GM10847 (cell line): ENCODE measurements around the gene NRXN3.

Source experiments
- POLR2A ChIP-seq: IDR thresholded peaks from 2 replicates; pipeline ENCODE4 v1.6.1; 2011; ENCODE audit not compliant: insufficient read length; ENCODE audit errors: extremely low read depth

NRXN3 gene

GRCh38 chr14:79254069-79254775 lies 1084.0 kb downstream of the NRXN3 start:
- TF ChIP-seq POLR2A = no peak

DNA sequence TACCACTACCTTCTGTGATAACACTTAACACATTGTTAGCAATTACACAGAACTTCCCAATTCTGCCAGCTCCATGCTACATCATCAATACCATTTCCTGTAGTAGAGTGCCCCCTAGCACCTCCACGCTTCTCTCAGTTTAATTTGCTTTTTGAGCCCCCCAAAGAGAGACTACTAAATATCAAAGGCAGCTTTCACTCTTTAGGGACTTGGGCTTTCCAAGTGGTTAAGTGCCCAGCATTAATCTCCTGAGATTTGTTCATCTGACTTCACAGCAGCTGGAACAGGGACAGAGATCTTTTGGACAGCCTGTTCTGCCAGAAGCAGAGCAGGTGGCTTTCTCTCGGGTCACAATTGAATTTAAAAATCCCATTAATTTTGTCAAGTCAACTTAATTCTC lies 1086.2 kb downstream of the NRXN3 start:
- no peak for TF ChIP-seq POLR2A

GRCh38 chr14:79260406-79260805 lies 1090.2 kb downstream of the NRXN3 start:
- no peak for TF ChIP-seq POLR2A

DNA sequence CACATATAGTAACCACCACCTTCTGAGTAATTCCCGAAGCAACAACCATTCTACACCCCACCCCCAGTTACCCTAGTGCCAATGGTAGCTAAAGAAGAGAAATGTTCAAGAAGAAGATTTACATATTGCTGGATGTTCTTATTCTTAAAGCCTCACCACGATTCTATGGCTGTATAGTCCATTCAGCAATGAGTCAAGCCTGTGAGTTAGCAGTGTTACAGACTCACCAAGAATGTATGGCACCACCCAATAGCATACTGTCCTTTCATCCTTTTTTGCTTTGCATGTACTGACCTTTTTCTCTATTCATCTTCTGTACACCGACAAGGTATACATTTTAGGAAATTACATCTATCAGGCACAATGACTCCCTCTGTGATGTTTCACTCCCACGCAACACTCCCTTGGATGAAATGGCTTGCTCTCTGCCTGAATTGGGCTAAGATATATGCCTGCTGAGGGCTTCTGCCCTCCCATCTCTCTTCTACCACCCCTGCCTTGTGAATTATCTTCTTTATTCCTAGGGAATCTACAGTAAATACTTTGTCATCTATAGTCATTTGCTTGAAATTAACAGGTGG lies 1095.3 kb downstream of the NRXN3 start:
- TF ChIP-seq POLR2A = no peak

DNA sequence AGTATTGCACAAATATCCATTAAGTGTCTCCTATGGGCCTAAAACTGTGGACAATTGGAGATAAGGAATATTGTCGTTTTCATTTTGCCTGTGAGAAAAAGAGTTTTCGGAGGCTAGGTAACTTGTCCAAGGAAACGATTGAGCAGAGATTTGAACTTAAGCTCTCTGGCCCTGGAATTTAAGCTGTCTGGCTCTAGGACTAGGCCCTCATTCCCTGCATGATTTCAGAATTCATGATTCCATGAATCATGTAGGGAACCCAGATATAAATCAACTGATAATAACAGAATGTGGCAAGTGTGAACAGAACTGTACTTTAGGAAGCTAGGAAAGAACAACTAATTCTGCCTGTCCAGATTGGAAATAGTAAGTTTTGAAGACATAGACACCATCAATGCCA lies 1100.2 kb downstream of the NRXN3 start:
- no peak for TF ChIP-seq POLR2A

GRCh38 chr14:79271122-79271521 lies 1100.9 kb downstream of the NRXN3 start:
- no peak for TF ChIP-seq POLR2A

DNA sequence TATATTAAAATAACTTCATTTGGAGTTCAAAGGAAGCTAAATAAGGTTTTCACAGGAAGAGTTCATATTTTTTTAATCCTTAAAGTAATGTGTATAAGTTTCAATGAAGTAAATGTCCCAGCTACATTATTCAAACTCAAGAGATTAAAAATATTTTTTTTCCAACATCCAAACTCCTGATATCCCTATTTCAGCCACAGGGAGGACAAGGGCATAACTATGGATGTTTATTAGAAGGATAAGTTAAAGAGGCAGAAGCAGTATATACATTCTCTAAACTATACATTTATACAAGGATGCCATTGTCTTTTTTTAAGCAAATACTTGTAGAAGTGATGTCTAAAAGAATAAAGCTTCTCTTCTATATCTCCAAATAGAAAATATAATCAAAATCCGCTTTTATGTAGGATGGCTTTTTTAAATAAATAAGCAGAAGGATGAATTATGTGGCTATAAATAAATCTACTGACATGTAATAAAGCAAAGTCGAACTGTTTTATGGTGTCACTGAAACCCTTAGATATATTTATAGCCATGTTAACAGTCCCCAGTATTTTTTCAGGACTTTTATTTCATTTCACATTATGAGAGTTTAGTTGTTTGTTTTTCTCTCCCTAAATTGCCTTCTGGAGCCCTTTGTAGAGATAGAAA lies 1104.6 kb downstream of the NRXN3 start:
- no peak for TF ChIP-seq POLR2A

GRCh38 chr14:79275292-79275655 lies 1105.1 kb downstream of the NRXN3 start:
- no peak for TF ChIP-seq POLR2A

DNA sequence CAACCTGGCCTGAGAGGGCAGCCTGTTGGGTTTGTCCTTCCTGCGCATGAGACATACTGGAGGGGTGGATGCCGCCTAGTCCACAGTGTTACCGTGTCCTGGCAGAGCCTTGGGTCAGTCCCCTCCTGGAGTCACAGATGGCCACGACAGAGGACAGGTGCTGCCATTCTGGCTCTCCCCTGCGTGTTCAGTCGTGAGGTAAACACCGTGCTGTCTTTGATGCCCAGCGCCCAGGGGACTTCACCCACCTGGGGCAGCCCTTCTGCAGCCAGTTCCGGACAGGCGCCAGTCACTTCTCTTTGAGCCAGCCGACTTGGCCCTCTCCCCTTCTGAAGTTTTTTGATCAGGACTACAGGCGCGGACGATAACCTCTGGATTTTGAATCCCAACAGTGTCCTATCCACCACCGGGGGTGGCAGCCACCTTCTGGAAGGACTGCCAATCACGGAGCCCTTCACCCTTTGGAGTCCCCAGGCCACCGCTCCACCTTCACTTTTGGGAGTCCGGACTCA lies 1108.2 kb downstream of the NRXN3 start:
- no peak for TF ChIP-seq POLR2A

DNA sequence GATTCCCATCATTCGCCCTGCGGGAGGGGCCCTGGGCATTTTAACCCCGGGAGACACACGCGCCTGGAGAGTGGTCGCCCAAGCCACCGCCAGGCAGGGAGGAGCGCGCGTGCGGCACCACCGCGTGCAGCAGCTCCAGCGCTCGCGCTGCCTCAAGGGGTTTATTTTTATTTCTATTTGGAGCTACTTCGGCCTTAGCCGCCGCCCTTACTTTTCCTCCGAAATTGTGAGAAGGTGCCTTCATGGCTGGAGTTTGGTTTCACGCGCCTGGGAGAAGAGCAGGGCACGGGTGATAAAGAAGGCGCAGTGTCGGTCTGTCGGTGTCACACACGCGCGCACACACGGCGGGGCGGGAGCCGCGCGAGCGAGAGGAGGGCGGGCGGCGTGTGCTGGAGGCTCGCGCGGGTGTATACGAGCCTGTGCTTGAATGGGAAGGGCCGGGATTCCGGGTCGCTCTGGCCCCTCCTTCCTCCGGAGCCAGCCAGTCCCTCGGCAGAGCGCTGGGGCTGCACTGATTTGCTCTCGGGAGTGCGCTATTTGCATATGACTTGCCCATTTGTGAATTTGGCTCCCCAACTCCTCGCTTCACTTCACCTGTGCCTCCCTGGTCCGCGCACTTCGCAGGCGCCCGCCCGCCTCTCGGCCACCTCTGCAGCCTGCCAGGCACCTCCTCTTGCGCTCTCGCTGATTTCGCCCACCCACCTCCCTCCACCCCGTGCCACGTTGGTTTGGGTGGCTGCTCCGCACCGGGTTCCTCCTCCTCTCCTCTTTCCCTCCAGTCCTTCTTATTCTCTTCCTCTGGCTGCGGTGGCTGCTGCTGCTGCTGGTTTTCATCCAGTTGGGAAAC lies 1108.8 kb downstream of the NRXN3 start:
- TF ChIP-seq POLR2A = no peak

DNA sequence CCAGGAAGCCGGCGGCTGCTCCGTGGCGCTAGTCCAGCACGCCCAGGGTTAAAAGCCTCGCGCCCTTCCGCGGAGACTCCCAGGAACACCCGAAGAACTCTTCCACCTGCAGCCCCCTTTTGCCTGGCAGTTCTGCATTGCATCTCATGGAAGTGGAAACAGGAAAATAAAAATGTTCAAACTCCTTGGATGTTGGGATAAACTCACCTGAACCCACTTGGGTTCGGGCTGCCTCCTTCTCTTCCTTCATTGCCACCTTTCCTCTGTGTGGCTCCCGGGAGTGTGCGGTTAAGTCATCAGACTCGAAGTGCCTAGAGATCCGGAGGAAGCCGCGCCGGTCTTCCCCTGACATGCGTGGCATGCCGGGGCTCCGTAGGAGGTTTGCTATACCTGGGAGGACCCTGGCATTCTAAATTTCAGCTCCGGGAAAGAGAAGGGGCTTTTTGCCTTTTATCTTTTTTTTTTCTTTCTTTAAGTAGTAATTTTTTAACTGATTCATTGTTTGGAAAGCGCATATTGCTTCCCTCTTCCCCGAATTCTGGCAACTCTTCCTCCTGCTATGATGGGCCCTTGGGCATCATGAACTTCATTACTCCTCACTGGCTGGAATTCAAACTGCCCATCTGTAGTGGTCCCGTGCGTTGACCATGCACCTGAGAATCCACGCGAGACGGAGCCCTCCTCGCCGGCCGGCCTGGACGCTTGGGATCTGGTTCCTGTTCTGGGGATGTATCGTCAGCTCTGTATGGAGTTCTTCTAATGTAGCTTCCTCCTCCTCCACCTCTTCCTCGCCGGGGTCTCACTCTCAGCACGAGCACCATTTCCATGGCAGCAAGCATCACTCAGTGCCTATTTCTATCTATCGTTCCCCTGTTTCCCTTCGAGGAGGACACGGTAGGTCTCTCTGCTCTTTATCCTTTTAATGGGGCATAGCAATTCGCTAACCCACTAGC lies 1109.7 kb downstream of the NRXN3 start:
- TF ChIP-seq POLR2A = no peak

DNA sequence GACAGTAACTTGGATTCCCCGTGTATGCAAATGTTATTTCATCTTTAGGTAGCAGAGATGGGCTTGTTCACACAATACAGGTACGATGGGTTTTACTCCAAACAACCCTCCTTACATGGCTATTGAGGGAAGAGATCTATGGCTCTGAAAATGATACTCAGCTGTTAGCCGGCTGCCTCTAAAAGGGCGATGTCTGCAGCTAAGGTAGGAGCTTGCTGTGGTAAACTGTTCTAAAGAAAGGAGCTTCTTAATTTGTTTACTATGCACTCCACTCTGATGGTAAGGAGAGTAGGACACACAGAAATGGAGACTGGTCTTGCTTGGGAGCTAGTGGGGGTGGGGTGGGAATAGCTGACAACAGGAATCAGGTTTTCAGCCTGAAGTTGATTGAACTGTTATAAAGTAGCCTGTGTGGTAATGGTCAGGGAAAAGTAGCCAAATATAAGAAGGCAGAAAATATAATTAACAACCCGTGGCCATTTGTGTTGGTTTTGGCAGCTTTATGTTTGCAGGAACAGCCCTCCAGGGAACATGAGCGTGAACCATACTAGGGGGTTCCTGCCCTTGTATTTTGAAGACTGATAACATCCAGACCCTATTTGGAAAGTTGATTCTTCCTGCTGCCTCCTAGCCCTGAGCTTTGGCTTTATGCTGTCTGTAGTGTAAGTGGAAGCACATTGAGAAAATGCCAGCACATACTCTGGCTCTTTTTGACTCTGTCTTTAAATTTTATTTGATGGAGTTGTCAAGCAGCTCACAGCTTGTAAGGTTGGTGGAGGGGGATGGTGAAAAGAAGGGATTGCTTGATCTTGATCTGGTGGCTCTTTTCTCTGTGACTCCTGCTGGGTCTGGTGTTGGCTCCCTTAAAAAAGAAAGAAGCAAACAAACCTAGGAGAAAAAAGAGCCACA lies 1111.3 kb downstream of the NRXN3 start:
- no peak for TF ChIP-seq POLR2A

GRCh38 chr14:79284621-79285020 lies 1114.4 kb downstream of the NRXN3 start:
- TF ChIP-seq POLR2A = no peak

DNA sequence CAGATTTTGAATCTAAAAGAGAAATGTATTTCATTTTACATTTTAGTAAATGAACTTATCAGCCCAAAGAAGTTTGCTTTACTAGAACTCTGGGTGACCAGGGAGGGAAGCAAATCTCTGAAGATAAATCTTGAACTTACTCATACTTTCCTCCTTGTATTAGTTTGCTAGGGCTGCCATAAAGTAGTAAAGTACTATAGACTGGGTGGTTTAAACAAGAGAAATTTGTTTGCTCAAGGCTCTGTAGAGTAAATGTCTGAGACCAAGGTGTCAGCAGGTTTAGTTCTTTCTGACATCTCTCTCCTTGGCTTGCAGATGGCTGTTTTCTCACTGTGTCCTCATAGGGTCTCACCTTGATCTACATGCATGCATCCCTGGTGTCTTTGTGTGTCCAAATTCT lies 1115.1 kb downstream of the NRXN3 start:
- TF ChIP-seq POLR2A = no peak

GRCh38 chr14:79287976-79288375 lies 1117.8 kb downstream of the NRXN3 start:
- TF ChIP-seq POLR2A = no peak
